Measurements from ENCODE around the gene RUFY1. TPM values are rescaled to one million over a fixed set of nuclear protein-coding genes. Genes with fewer than 3 reads are reported as not detected.
A peak's percentile ranks its signal among the peaks of the same experiment; 100 is the strongest.

The RUFY1 gene
- total and polyA plus RNA-seq, 9 of the 15 experiments (the other 6 are each of a cell fraction or from before 2014, with no cell fraction given) = 5.0 to 41.7 (median 29.6) TPM

GRCh38 chr5:179623906-179624741 is 73.8 kb downstream of the RUFY1 start:
- Histone ChIP-seq H3K36me3 (ENCODE audit: control insufficient read depth, insufficient read depth, low read length) (peaks cover 34% of the 10 kb centered on the region), H3K27ac (ENCODE audit: extremely low read depth, low read depth, low read length) (peak overlapping the region; percentile 99), H3K4me2 (ENCODE audit: insufficient read depth, low read length) (peak overlapping the region; percentile 93), H3K9me3 (replicated peaks; ENCODE audit: control insufficient read depth, insufficient read depth, low read depth, low read length) (no peaks in the 10 kb centered on the region), H3K27me3 (ENCODE audit: control insufficient read depth in 2 of 2, insufficient read depth in 2 of 2, low read length in 2 of 2) (no peaks in the 10 kb centered on the region), H3K9me1 (ENCODE audit: control insufficient read depth, insufficient read depth, low read length) (no peaks in the 10 kb centered on the region), H3K4me3 (peak overlapping the region; percentile 95), H3K79me2 (ENCODE audit: control insufficient read depth, insufficient read depth, low read length) (peaks cover 54% of the 10 kb centered on the region), H4K20me1 (replicated peaks; ENCODE audit: control insufficient read depth, insufficient read depth, low read length) (peaks cover 31% of the 10 kb centered on the region), H3K9ac (ENCODE audit: insufficient read depth in 1 of 2, low read depth in 2 of 2, low read length in 2 of 2) (peak overlapping the region; percentile 97 to 99), H3K4me1 (replicated peaks in 1 of 2; ENCODE audit: control insufficient read depth in 2 of 2, insufficient read depth in 2 of 2, low read length in 2 of 2) (peaks cover 20 to 28% of the 10 kb centered on the region in 2 experiments), H2AFZ (ENCODE audit: low read depth, low read length) (peak overlapping the region; percentile 87)
- ChIA-PET POLR2A (interaction anchor here (0.5 to 6.6 kb wide), 34 partner anchors 9 to 677 kb away, joined by 3 to 181 read pairs (median 5); partner anchors contain the start of genes CBY3, MAML1 and RUFY1), CTCF (ENCODE audit: low intra/inter-chr PET ratio) (no interaction called here)
- 2% methylated on average over 65 of the region's 68 CpGs for WGBS (ENCODE audit: insufficient coverage, low coverage, missing lambda C conversion rate)
- intact Hi-C loops (cut with micrococcal nuclease) = loop anchor here (2.0 to 5.0 kb wide), 3 partner anchors 72 to 198 kb away; partner anchors contain the start of genes CANX, RUFY1 and SQSTM1
- in situ Hi-C loops (cut with MboI) = no loop called here
- ATAC-seq (peak; percentile 43), FAIRE-seq (no peak), DNase-seq (ENCODE audit: extremely low read depth in 1 of 4, low spot score in 3 of 4) (peak; percentile 51 to 74 (median 60))
- TSS peak; percentile 95 for BruUV-seq (replicated peaks)
- TF ChIP-seq, protein P1, sequence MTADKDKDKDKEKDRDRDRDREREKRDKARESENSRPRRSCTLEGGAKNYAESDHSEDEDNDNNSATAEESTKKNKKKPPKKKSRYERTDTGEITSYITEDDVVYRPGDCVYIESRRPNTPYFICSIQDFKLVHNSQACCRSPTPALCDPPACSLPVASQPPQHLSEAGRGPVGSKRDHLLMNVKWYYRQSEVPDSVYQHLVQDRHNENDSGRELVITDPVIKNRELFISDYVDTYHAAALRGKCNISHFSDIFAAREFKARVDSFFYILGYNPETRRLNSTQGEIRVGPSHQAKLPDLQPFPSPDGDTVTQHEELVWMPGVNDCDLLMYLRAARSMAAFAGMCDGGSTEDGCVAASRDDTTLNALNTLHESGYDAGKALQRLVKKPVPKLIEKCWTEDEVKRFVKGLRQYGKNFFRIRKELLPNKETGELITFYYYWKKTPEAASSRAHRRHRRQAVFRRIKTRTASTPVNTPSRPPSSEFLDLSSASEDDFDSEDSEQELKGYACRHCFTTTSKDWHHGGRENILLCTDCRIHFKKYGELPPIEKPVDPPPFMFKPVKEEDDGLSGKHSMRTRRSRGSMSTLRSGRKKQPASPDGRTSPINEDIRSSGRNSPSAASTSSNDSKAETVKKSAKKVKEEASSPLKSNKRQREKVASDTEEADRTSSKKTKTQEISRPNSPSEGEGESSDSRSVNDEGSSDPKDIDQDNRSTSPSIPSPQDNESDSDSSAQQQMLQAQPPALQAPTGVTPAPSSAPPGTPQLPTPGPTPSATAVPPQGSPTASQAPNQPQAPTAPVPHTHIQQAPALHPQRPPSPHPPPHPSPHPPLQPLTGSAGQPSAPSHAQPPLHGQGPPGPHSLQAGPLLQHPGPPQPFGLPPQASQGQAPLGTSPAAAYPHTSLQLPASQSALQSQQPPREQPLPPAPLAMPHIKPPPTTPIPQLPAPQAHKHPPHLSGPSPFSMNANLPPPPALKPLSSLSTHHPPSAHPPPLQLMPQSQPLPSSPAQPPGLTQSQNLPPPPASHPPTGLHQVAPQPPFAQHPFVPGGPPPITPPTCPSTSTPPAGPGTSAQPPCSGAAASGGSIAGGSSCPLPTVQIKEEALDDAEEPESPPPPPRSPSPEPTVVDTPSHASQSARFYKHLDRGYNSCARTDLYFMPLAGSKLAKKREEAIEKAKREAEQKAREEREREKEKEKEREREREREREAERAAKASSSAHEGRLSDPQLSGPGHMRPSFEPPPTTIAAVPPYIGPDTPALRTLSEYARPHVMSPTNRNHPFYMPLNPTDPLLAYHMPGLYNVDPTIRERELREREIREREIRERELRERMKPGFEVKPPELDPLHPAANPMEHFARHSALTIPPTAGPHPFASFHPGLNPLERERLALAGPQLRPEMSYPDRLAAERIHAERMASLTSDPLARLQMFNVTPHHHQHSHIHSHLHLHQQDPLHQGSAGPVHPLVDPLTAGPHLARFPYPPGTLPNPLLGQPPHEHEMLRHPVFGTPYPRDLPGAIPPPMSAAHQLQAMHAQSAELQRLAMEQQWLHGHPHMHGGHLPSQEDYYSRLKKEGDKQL (CRISPR knock-in tag; IDR thresholded peaks at IDR 0.05; ENCODE audit: borderline replicate concordance) = peak; percentile 95; the same call in 1 of the 2 replicates
- no peak for TF ChIP-seq ETS2 (tag; IDR thresholded peaks at IDR 0.05; ENCODE audit: borderline replicate concordance, poor library complexity, severe bottlenecking)
- TF ChIP-seq ZNF23 (CRISPR knock-in tag; IDR thresholded peaks at IDR 0.05) = no peak
- no peak for TF ChIP-seq NELFE (IDR thresholded peaks at IDR 0.05; ENCODE audit: insufficient read depth, insufficient read length)
- TF ChIP-seq PHB (CRISPR knock-in tag; IDR thresholded peaks at IDR 0.05) = no peak
- TF ChIP-seq EP300 (IDR thresholded peaks at IDR 0.05; ENCODE audit: low read length) = no peak; the same call in 1 of the 2 replicates
- TF ChIP-seq ZNF444 (CRISPR knock-in tag; IDR thresholded peaks at IDR 0.05) = 0 out of 2 replicates have a peak, but pooled peaks have one; percentile 20
- no peak for TF ChIP-seq ELF2 (CRISPR knock-in tag; IDR thresholded peaks at IDR 0.05)
- no peak for TF ChIP-seq HNRNPK (IDR thresholded peaks at IDR 0.05; ENCODE audit: low read depth, low read length, poor library complexity, severe bottlenecking)
- no peak for TF ChIP-seq TAL1 (IDR thresholded peaks at IDR 0.05)
- no peak for TF ChIP-seq PURB (CRISPR knock-in tag; IDR thresholded peaks at IDR 0.05; ENCODE audit: low read depth)
- TF ChIP-seq MLLT1 (IDR thresholded peaks at IDR 0.05) = peak in 1 of 2 experiments; percentile 51; a peak in 1 of 4 replicates
- TF ChIP-seq HDAC3 (IDR thresholded peaks at IDR 0.05; ENCODE audit: borderline replicate concordance, partially characterized antibody) = no peak
- no peak for TF ChIP-seq NFYB (IDR thresholded peaks at IDR 0.05; ENCODE audit: extremely low read depth, insufficient read length)
